ENCODE results near the gene MAD1L1.

Gene MAD1L1

GRCh38 chr7:2131800-2132199 is 100.9 kb downstream of the MAD1L1 start:
- DNase-seq = no peak

GRCh38 chr7:2131341-2131740 is 101.4 kb downstream of the MAD1L1 start:
- DNase-seq = no peak

GRCh38 chr7:2130096-2130375 is 102.7 kb downstream of the MAD1L1 start:
- DNase-seq = no peak

GRCh38 chr7:2129323-2130095 is 103.2 kb downstream of the MAD1L1 start:
- no peak for DNase-seq

- DNase-seq = no peak
Measured at GRCh38 chr7:2128601-2129322, 104.0 kb downstream of the MAD1L1 start.

- DNase-seq = no peak
Measured at GRCh38 chr7:2126621-2127020, 106.1 kb downstream of the MAD1L1 start.

- DNase-seq = no peak
Measured at GRCh38 chr7:2125931-2126330, 106.8 kb downstream of the MAD1L1 start.

- DNase-seq = no peak
Measured at GRCh38 chr7:2124604-2125345, 108.0 kb downstream of the MAD1L1 start.

GRCh38 chr7:2123916-2124315 is 108.8 kb downstream of the MAD1L1 start:
- DNase-seq = no peak

- DNase-seq = no peak
Measured at GRCh38 chr7:2123360-2123759, 109.4 kb downstream of the MAD1L1 start.

GRCh38 chr7:2122651-2123050 is 110.1 kb downstream of the MAD1L1 start:
- no peak for DNase-seq

GRCh38 chr7:2120841-2121830 is 111.6 kb downstream of the MAD1L1 start:
- no peak for DNase-seq

GRCh38 chr7:2120251-2120660 is 112.5 kb downstream of the MAD1L1 start:
- DNase-seq = no peak

- DNase-seq = no peak
Measured at GRCh38 chr7:2118630-2119190, 114.0 kb downstream of the MAD1L1 start.

- no peak for DNase-seq
Measured at GRCh38 chr7:2118056-2118455, 114.7 kb downstream of the MAD1L1 start.

GRCh38 chr7:2117646-2118045 is 115.1 kb downstream of the MAD1L1 start:
- DNase-seq = no peak

GRCh38 chr7:2116989-2117591 is 115.7 kb downstream of the MAD1L1 start:
- no peak for DNase-seq

GRCh38 chr7:2116448-2116810 is 116.3 kb downstream of the MAD1L1 start:
- no peak for DNase-seq

GRCh38 chr7:2115760-2116447 is 116.8 kb downstream of the MAD1L1 start:
- DNase-seq = no peak

GRCh38 chr7:2114926-2115759 is 117.6 kb downstream of the MAD1L1 start:
- no peak for DNase-seq

Data from kidney glomerular epithelial cell (primary cell).